Activated CD8-positive, alpha-beta T cell treated with anti-CD3 and anti-CD28 coated beads for 36 hours (primary cell): ENCODE results near the gene SLC4A4. TPM values are rescaled to one million over a fixed set of nuclear protein-coding genes. Genes with fewer than 3 reads are reported as not detected.

ENCODE experiments used
- ATAC-seq: fragments of 200-7000 bp; cut with Tn5 transposase; one replicate; pipeline ENCODE4 v1.10.0; 2021; ENCODE audit warnings: mild to moderate bottlenecking, moderate library complexity
- CTCF ChIA-PET: fragments of 350-600 bp; sonication (Branson Sonifier 250); formaldehyde crosslinking; loops from one replicate; lab custom pipeline; 2021; ENCODE audit warnings: antibody characterized with exemption; lab: Charles Lee
- POLR2A ChIA-PET: fragments of 350-600 bp; sonication (Branson Sonifier 250); formaldehyde crosslinking; loops from one replicate; lab custom pipeline; 2021; ENCODE audit warnings: antibody characterized with exemption; lab: Charles Lee
- DNase-seq: peaks from one replicate; pipeline ENCODE4 v3.0.0-alpha.2; 2020
- H3K27ac Mint-ChIP-seq: one replicate; pipeline ENCODE4 v1.8.0; 2021; ENCODE audit warnings: mild to moderate bottlenecking, mixed read lengths
- H3K27me3 Mint-ChIP-seq: one replicate; pipeline ENCODE4 v1.8.0; 2021; ENCODE audit warnings: mixed read lengths
- H3K36me3 Mint-ChIP-seq: one replicate; pipeline ENCODE4 v1.8.0; 2021; ENCODE audit warnings: low read depth, mixed read lengths
- H3K4me1 Mint-ChIP-seq: one replicate; pipeline ENCODE4 v1.8.0; 2021; ENCODE audit warnings: low read depth, mixed read lengths
- H3K4me3 Mint-ChIP-seq: one replicate; pipeline ENCODE4 v1.8.0; 2021; ENCODE audit warnings: mild to moderate bottlenecking, moderate library complexity, mixed read lengths
- H3K9me3 Mint-ChIP-seq: one replicate; pipeline ENCODE4 v1.8.0; 2021; ENCODE audit warnings: mixed read lengths
- intact Hi-C: fragments of 100-400 bp; cut with micrococcal nuclease; formaldehyde crosslinking; loops from one replicate; pipeline ENCODE4 v1.10.0; 2022
- total RNA-seq, 2 experiments: library from RNA; stranded (reverse); gene quantifications; one replicate each; pipeline ENCODE4 v1.2.3, GENCODE V29; 2021
- TF ChIP-seq, protein P1 (sequence below): fragments of 200-600 bp; IDR thresholded peaks from one replicate; pipeline ENCODE4 v1.8.0; 2022; ENCODE audit warnings: antibody characterized with exemption, mild to moderate bottlenecking

Gene SLC4A4
- total RNA-seq, 2 experiments from 2014 or later = 0.59 to 0.81 TPM

- CTCF ChIA-PET = interaction anchor here (1.2 kb wide), 1 partner anchor 22 kb away, joined by 3 read pairs; no protein-coding TSS in a partner anchor
- H3K36me3 Mint-ChIP-seq = no peaks in the 10 kb centered on the region
- H3K27me3 Mint-ChIP-seq = peaks cover 3% of the 10 kb centered on the region
- intact Hi-C loops = no loop called here
- peaks cover 7% of the 10 kb centered on the region for H3K9me3 Mint-ChIP-seq
- H3K4me3 Mint-ChIP-seq = no peak overlapping the region
- ATAC-seq (no peak), DNase-seq (no peak)
- TF ChIP-seq, protein P1, sequence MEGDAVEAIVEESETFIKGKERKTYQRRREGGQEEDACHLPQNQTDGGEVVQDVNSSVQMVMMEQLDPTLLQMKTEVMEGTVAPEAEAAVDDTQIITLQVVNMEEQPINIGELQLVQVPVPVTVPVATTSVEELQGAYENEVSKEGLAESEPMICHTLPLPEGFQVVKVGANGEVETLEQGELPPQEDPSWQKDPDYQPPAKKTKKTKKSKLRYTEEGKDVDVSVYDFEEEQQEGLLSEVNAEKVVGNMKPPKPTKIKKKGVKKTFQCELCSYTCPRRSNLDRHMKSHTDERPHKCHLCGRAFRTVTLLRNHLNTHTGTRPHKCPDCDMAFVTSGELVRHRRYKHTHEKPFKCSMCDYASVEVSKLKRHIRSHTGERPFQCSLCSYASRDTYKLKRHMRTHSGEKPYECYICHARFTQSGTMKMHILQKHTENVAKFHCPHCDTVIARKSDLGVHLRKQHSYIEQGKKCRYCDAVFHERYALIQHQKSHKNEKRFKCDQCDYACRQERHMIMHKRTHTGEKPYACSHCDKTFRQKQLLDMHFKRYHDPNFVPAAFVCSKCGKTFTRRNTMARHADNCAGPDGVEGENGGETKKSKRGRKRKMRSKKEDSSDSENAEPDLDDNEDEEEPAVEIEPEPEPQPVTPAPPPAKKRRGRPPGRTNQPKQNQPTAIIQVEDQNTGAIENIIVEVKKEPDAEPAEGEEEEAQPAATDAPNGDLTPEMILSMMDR = no peak
- no peak overlapping the region for H3K27ac Mint-ChIP-seq
- POLR2A ChIA-PET = no interaction called here
- no peaks in the 10 kb centered on the region for H3K4me1 Mint-ChIP-seq
Observed at GRCh38 chr4:71586087-71586763, 247.4 kb downstream of the SLC4A4 start.

DNA sequence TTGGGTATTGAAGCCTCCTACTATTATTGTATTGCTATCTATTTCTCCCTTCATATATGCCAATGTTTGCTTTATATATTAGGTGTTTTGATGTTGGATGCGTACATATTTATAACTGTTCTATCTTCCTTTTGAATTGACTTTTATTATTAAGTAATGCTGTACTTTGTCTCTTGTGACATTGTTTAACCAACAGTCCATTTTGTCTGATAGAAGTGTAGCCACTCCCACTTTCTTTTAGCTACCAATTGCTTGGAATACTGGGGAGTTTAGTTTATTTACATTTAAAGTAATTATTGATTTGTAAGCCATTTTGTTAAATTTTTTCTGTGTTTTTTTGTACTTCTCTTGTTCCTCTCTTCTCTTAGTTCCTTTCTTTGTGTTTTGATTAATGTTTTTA lies 249.2 kb downstream of the SLC4A4 start:
- Mint-ChIP-seq H3K9me3 (peaks cover 7% of the 10 kb centered on the region), H3K27ac (no peak overlapping the region), H3K4me1 (no peaks in the 10 kb centered on the region), H3K4me3 (no peak overlapping the region), H3K36me3 (no peaks in the 10 kb centered on the region), H3K27me3 (peaks cover 3% of the 10 kb centered on the region)
- CTCF ChIA-PET = no interaction called here
- no peak for DNase-seq
- TF ChIP-seq, protein P1 = no peak
- no peak for ATAC-seq
- intact Hi-C loops = no loop called here
- POLR2A ChIA-PET = no interaction called here

GRCh38 chr4:71592793-71593192 lies 254.0 kb downstream of the SLC4A4 start:
- H3K9me3 Mint-ChIP-seq = peaks cover 3% of the 10 kb centered on the region
- H3K36me3 Mint-ChIP-seq = no peaks in the 10 kb centered on the region
- ChIA-PET POLR2A (no interaction called here), CTCF (no interaction called here)
- ATAC-seq = no peak
- TF ChIP-seq, protein P1 = no peak
- H3K4me1 Mint-ChIP-seq = no peaks in the 10 kb centered on the region
- H3K27ac Mint-ChIP-seq = no peak overlapping the region
- intact Hi-C loops = no loop called here
- no peak for DNase-seq
- H3K4me3 Mint-ChIP-seq = no peak overlapping the region
- peaks cover 4% of the 10 kb centered on the region for H3K27me3 Mint-ChIP-seq

GRCh38 chr4:71593311-71593710 lies 254.5 kb downstream of the SLC4A4 start:
- ChIA-PET CTCF (no interaction called here), POLR2A (no interaction called here)
- intact Hi-C loops = no loop called here
- Mint-ChIP-seq H3K4me3 (no peak overlapping the region), H3K27ac (no peak overlapping the region), H3K36me3 (no peaks in the 10 kb centered on the region), H3K4me1 (no peaks in the 10 kb centered on the region), H3K9me3 (peaks cover 3% of the 10 kb centered on the region), H3K27me3 (peaks cover 4% of the 10 kb centered on the region)
- TF ChIP-seq, protein P1 = no peak
- ATAC-seq = no peak
- DNase-seq = no peak

DNA sequence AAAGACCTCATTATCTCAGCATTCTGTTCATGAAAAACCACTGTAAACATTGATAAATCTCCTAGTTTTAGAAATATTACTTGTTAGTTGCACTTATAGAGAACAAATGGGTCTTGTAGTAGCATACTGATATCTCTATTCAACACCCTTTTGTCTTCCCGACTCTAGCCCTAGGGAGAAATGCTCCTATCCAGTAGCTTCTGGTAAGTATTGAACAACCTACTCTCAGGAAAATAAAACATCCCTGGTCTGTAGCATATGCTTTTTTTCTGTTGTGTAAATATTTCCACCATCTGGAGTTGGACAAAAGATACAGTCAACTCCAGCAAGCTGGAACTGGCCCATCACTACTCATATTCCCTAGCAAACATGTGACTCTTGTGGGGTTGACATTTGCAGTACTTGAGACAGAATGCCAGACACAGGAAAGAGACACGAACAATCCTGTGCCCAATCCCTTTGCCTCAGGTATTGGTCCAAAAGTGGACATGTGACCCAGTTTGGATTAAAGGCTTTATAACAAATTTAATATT lies 256.8 kb downstream of the SLC4A4 start:
- DNase-seq (no peak), ATAC-seq (no peak)
- Mint-ChIP-seq H3K36me3 (no peaks in the 10 kb centered on the region), H3K9me3 (no peaks in the 10 kb centered on the region), H3K4me1 (no peaks in the 10 kb centered on the region), H3K27ac (no peak overlapping the region), H3K4me3 (no peak overlapping the region), H3K27me3 (peaks cover 1% of the 10 kb centered on the region)
- ChIA-PET POLR2A (no interaction called here), CTCF (no interaction called here)
- TF ChIP-seq, protein P1 = no peak
- intact Hi-C loops = no loop called here
